ENCODE measurements around the gene KRTAP3-1. TPM values are rescaled to one million over a fixed set of nuclear protein-coding genes. Genes with fewer than 3 reads are reported as not detected.

KRTAP3-1 gene
- polyA plus RNA-seq, 1 donor from 2014 or later = not detected

- Mint-ChIP-seq H3K4me3 (no peak within 1 kb of the TSS), H3K27me3 (peaks cover 23% of the 10 kb centered on the region), H3K36me3 (peaks cover 3% of the 10 kb centered on the region), H3K4me1 (no peaks in the 10 kb centered on the region), H3K27ac (no peak within 1 kb of the TSS), H3K9me3 (no peaks in the 10 kb centered on the region)
These were observed 18.0 kb upstream of the KRTAP3-1 start, which contains the start of gene KRTAP1-5 for GRCh38 chr17:41026715-41027471. TSS of gene KRTAP1-5 (minus strand) at chr17:41027208. CDS start at chr17:41027155, 53 bp downstream.

- Mint-ChIP-seq H3K27ac (no peak overlapping the region), H3K27me3 (peaks cover 20% of the 10 kb centered on the region), H3K4me1 (no peaks in the 10 kb centered on the region), H3K9me3 (peaks cover 3 to 6% (median 5%) of the 10 kb centered on the region in 3 donors), H3K4me3 (no peak overlapping the region), H3K36me3 (peaks cover 3% of the 10 kb centered on the region)
These were observed 15.8 kb upstream of the KRTAP3-1 start for GRCh38 chr17:41024697-41025096.

- Mint-ChIP-seq H3K27ac (no peak overlapping the region), H3K4me1 (no peaks in the 10 kb centered on the region), H3K27me3 (peaks cover 7% of the 10 kb centered on the region), H3K9me3 (peaks cover 3 to 6% (median 5%) of the 10 kb centered on the region in 3 donors), H3K4me3 (no peak overlapping the region), H3K36me3 (no peaks in the 10 kb centered on the region)
These were observed 11.4 kb upstream of the KRTAP3-1 start for GRCh38 chr17:41020336-41020735.

GRCh38 chr17:41019415-41019814, 10.5 kb upstream of the KRTAP3-1 start:
- Mint-ChIP-seq H3K27me3 (peaks cover 4% of the 10 kb centered on the region), H3K9me3 (peaks cover 3 to 6% (median 5%) of the 10 kb centered on the region in 3 donors), H3K27ac (no peak overlapping the region), H3K36me3 (no peaks in the 10 kb centered on the region), H3K4me1 (no peaks in the 10 kb centered on the region), H3K4me3 (no peak overlapping the region)

- H3K4me3 Mint-ChIP-seq = no peak overlapping the region
- no peaks in the 10 kb centered on the region for H3K4me1 Mint-ChIP-seq
- H3K36me3 Mint-ChIP-seq = no peaks in the 10 kb centered on the region
- peaks cover 3 to 6% (median 5%) of the 10 kb centered on the region in 3 donors for H3K9me3 Mint-ChIP-seq
- no peak overlapping the region for H3K27ac Mint-ChIP-seq
- H3K27me3 Mint-ChIP-seq = peaks cover 2% of the 10 kb centered on the region
These were observed 9.6 kb upstream of the KRTAP3-1 start for GRCh38 chr17:41018541-41018940.

GRCh38 chr17:41016578-41017215, 7.8 kb upstream of the KRTAP3-1 start:
- no peaks in the 10 kb centered on the region for H3K4me1 Mint-ChIP-seq
- no peaks in the 10 kb centered on the region for H3K36me3 Mint-ChIP-seq
- no peak overlapping the region for H3K27ac Mint-ChIP-seq
- H3K4me3 Mint-ChIP-seq = no peak overlapping the region
- peaks cover 3 to 6% (median 4%) of the 10 kb centered on the region in 3 donors for H3K9me3 Mint-ChIP-seq
- no peaks in the 10 kb centered on the region for H3K27me3 Mint-ChIP-seq

- H3K27ac Mint-ChIP-seq = no peak overlapping the region
- H3K27me3 Mint-ChIP-seq = no peaks in the 10 kb centered on the region
- no peak overlapping the region for H3K4me3 Mint-ChIP-seq
- H3K36me3 Mint-ChIP-seq = no peaks in the 10 kb centered on the region
- no peaks in the 10 kb centered on the region for H3K4me1 Mint-ChIP-seq
- H3K9me3 Mint-ChIP-seq = no peaks in the 10 kb centered on the region
These were observed 6.5 kb upstream of the KRTAP3-1 start for GRCh38 chr17:41015454-41015853.

- Mint-ChIP-seq H3K4me3 (no peak overlapping the region), H3K9me3 (no peaks in the 10 kb centered on the region), H3K27ac (no peak overlapping the region), H3K27me3 (peaks cover 3% of the 10 kb centered on the region), H3K4me1 (no peaks in the 10 kb centered on the region), H3K36me3 (no peaks in the 10 kb centered on the region)
These were observed 4.7 kb upstream of the KRTAP3-1 start for GRCh38 chr17:41013606-41014005.

- no peaks in the 10 kb centered on the region for H3K9me3 Mint-ChIP-seq
- H3K27me3 Mint-ChIP-seq = peaks cover 3% of the 10 kb centered on the region
- H3K36me3 Mint-ChIP-seq = no peaks in the 10 kb centered on the region
- no peaks in the 10 kb centered on the region for H3K4me1 Mint-ChIP-seq
- H3K4me3 Mint-ChIP-seq = no peak overlapping the region
- no peak overlapping the region for H3K27ac Mint-ChIP-seq
These were observed 4.3 kb upstream of the KRTAP3-1 start for GRCh38 chr17:41013181-41013580.

GRCh38 chr17:41012326-41013120, 3.6 kb upstream of the KRTAP3-1 start:
- Mint-ChIP-seq H3K9me3 (no peaks in the 10 kb centered on the region), H3K36me3 (no peaks in the 10 kb centered on the region), H3K4me3 (no peak overlapping the region), H3K27me3 (peaks cover 3% of the 10 kb centered on the region), H3K27ac (no peak overlapping the region), H3K4me1 (no peaks in the 10 kb centered on the region)

- Mint-ChIP-seq H3K4me1 (no peaks in the 10 kb centered on the region), H3K36me3 (no peaks in the 10 kb centered on the region), H3K27ac (no peak overlapping the region), H3K9me3 (no peaks in the 10 kb centered on the region), H3K27me3 (peaks cover 3% of the 10 kb centered on the region), H3K4me3 (no peak overlapping the region)
These were observed 1.5 kb upstream of the KRTAP3-1 start for GRCh38 chr17:41010441-41010840.

GRCh38 chr17:41009936-41010335, 1.0 kb upstream of the KRTAP3-1 start:
- Mint-ChIP-seq H3K4me3 (no peak overlapping the region), H3K36me3 (no peaks in the 10 kb centered on the region), H3K27ac (no peak overlapping the region), H3K27me3 (peaks cover 3% of the 10 kb centered on the region), H3K4me1 (no peaks in the 10 kb centered on the region), H3K9me3 (no peaks in the 10 kb centered on the region)

GRCh38 chr17:41009301-41009760, 403 bp upstream of the KRTAP3-1 start:
- Mint-ChIP-seq H3K4me3 (no peak overlapping the region), H3K4me1 (no peaks in the 10 kb centered on the region), H3K27me3 (peaks cover 3% of the 10 kb centered on the region), H3K36me3 (no peaks in the 10 kb centered on the region), H3K27ac (no peak overlapping the region), H3K9me3 (no peaks in the 10 kb centered on the region)

- H3K9me3 Mint-ChIP-seq = no peaks in the 10 kb centered on the region
- H3K27ac Mint-ChIP-seq = no peak overlapping the region
- H3K4me1 Mint-ChIP-seq = no peaks in the 10 kb centered on the region
- peaks cover 14% of the 10 kb centered on the region for H3K27me3 Mint-ChIP-seq
- H3K36me3 Mint-ChIP-seq = no peaks in the 10 kb centered on the region
- no peak overlapping the region for H3K4me3 Mint-ChIP-seq
These were observed 4.5 kb downstream of the KRTAP3-1 start for GRCh38 chr17:41004397-41004796.

- Mint-ChIP-seq H3K36me3 (no peaks in the 10 kb centered on the region), H3K27ac (no peak overlapping the region), H3K9me3 (no peaks in the 10 kb centered on the region), H3K4me1 (no peaks in the 10 kb centered on the region), H3K27me3 (peaks cover 18% of the 10 kb centered on the region), H3K4me3 (no peak overlapping the region)
These were observed 5.0 kb downstream of the KRTAP3-1 start for GRCh38 chr17:41003926-41004325.

All from IgD-negative memory B cell (primary cell).